GM10266 (cell line): ENCODE measurements around the gene DSEL.

Experiments used
- DNase-seq: peaks from one replicate; pipeline ENCODE4 v3.0.0; 2012; ENCODE audit errors: extremely low spot score
- CTCF ChIP-seq: IDR thresholded peaks from 2 replicates; pipeline ENCODE4 v1.5.1; 2012; ENCODE audit warnings: mild to moderate bottlenecking, low read depth; ENCODE audit not compliant: control insufficient read depth, insufficient read depth; ENCODE audit errors: missing control alignments

The DSEL gene

GRCh38 chr18:67516539-67517443 lies at the start of gene DSEL:
Gene DSEL, minus strand, starts transcription at chr18:67516720. Its CDS starts 2,112 bp downstream, at chr18:67514608.
- DNase-seq, result peak; percentile 99
- TF ChIP-seq CTCF, result no peak

GRCh38 chr18:67553437-67553836 lies 36.9 kb upstream of the DSEL start:
- DNase-seq, result no peak
- TF ChIP-seq CTCF, result no peak

- TF ChIP-seq CTCF, result no peak
- DNase-seq, result no peak
These were observed 34.5 kb upstream of the DSEL start for GRCh38 chr18:67550872-67551520.

- DNase-seq, result no peak
- no peak for TF ChIP-seq CTCF
These were observed 33.4 kb upstream of the DSEL start for GRCh38 chr18:67549946-67550345.

- DNase-seq, result no peak
- no peak for TF ChIP-seq CTCF
These were observed 29.2 kb upstream of the DSEL start for GRCh38 chr18:67545681-67546080.

GRCh38 chr18:67540559-67540958 lies 24.0 kb upstream of the DSEL start:
- TF ChIP-seq CTCF, result no peak
- DNase-seq, result no peak

GRCh38 chr18:67531929-67532328 lies 15.4 kb upstream of the DSEL start:
- DNase-seq, result no peak
- no peak for TF ChIP-seq CTCF
